H1 (cell line): ENCODE results near the gene PTPRG. TPM values are rescaled to one million over a fixed set of nuclear protein-coding genes. Genes with fewer than 3 reads are reported as not detected.

Source experiments
- CTCF ChIA-PET: fragments of 300-600 bp; sonication (Branson Sonifier 250); formaldehyde crosslinking; loops from one replicate; lab custom pipeline; 2021; ENCODE audit not compliant: partially characterized antibody; lab: Charles Lee
- POLR2A ChIA-PET: fragments of 300-600 bp; sonication (Branson Sonifier 250); formaldehyde crosslinking; loops from one replicate; lab custom pipeline; 2021; ENCODE audit warnings: inconsistent platforms; ENCODE audit not compliant: partially characterized antibody; lab: Charles Lee
- DNase-seq, 2 experiments: peaks; one replicate each; pipeline versions ENCODE4 v3.0.0 to v3.0.0-alpha.2; 2010 to 2022; ENCODE audit warnings: low spot score in 2 of 2, low read depth in 1 of 2, mixed read lengths in 1 of 2
- FAIRE-seq: peaks from 2 replicates; lab custom pipeline; 2011; peaks lifted over from hg19 to GRCh38; lab: Jason Lieb, UNC
- H2AFZ ChIP-seq: 2 replicates; pipeline ENCODE4 v1.8.1; 2012; ENCODE audit warnings: low read length, inconsistent platforms
- H2AK5ac ChIP-seq: 2 replicates; pipeline ENCODE4 v1.6.1; 2013; ENCODE audit warnings: low read depth, low read length
- H2BK120ac ChIP-seq: replicated peaks from 2 replicates; pipeline ENCODE3; 2013; ENCODE audit warnings: low read depth, low read length, inconsistent platforms
- H2BK12ac ChIP-seq: 2 replicates; pipeline ENCODE4 v1.6.1; 2013; ENCODE audit warnings: low read depth, low read length
- H2BK15ac ChIP-seq: 2 replicates; pipeline ENCODE4 v1.6.1; 2013; ENCODE audit warnings: low read length
- H2BK20ac ChIP-seq: 2 replicates; pipeline ENCODE4 v1.6.1; 2013; ENCODE audit warnings: low read length
- H2BK5ac ChIP-seq: 2 replicates; pipeline ENCODE4 v1.6.1; 2013; ENCODE audit warnings: low read depth, low read length
- H3K14ac ChIP-seq: 2 replicates; pipeline ENCODE4 v1.6.1; 2013; ENCODE audit warnings: inconsistent platforms; ENCODE audit not compliant: insufficient read length
- H3K18ac ChIP-seq: 2 replicates; pipeline ENCODE4 v1.6.1; 2013; ENCODE audit warnings: low read length; ENCODE audit errors: extremely low read depth
- H3K23ac ChIP-seq: 2 replicates; pipeline ENCODE4 v1.6.1; 2013; ENCODE audit warnings: inconsistent platforms; ENCODE audit not compliant: insufficient read length
- H3K23me2 ChIP-seq: 2 replicates; pipeline ENCODE4 v1.6.1; 2013; ENCODE audit warnings: low read depth, low read length
- H3K27ac ChIP-seq: 2 replicates; pipeline ENCODE4 v1.6.1; 2011; ENCODE audit warnings: low read depth, low read length, inconsistent platforms
- H3K27me3 ChIP-seq, 4 experiments: replicated peaks in 1 of 4; 1 replicate in 1 of 4; 2 replicates in 3 of 4; pipeline versions ENCODE4 v1.6.1 to v1.8.1; 2011 to 2013; ENCODE audit warnings: low read length in 3 of 4, mild to moderate bottlenecking in 3 of 4, inconsistent platforms in 2 of 4, mixed read lengths in 2 of 4, moderate library complexity in 1 of 4; ENCODE audit not compliant: control insufficient read depth in 3 of 4, insufficient read depth in 3 of 4; ENCODE audit errors: extremely low read depth in 1 of 4
- H3K36me3 ChIP-seq, 4 experiments: 2 replicates each; pipeline versions ENCODE4 v1.6.1 to v1.8.1; 2011 to 2013; ENCODE audit warnings: mild to moderate bottlenecking in 4 of 4, low read length in 3 of 4, moderate library complexity in 2 of 4, control low read depth in 1 of 4, inconsistent platforms in 1 of 4; ENCODE audit not compliant: insufficient read depth in 4 of 4, control insufficient read depth in 2 of 4
- H3K4ac ChIP-seq: replicated peaks from 2 replicates; pipeline ENCODE3; 2013; ENCODE audit warnings: low read length, low read depth, mixed read lengths, inconsistent platforms; ENCODE audit not compliant: insufficient read length
- H3K4me1 ChIP-seq, 4 experiments: replicated peaks in 1 of 4; 1 replicate in 1 of 4; 2 replicates in 3 of 4; pipeline versions ENCODE4 v1.6.1 to v1.8.1; 2011 to 2013; ENCODE audit warnings: low read length in 3 of 4, inconsistent platforms in 2 of 4, mixed read lengths in 1 of 4; ENCODE audit not compliant: insufficient read depth in 4 of 4, control insufficient read depth in 3 of 4
- H3K4me2 ChIP-seq, 2 experiments: 2 replicates each; pipeline versions ENCODE4 v1.6.1 to v1.8.1; 2011 to 2013; ENCODE audit warnings: low read depth in 2 of 2, low read length in 2 of 2, control low read depth in 1 of 2, inconsistent platforms in 1 of 2, mild to moderate bottlenecking in 1 of 2; ENCODE audit not compliant: insufficient read depth in 1 of 2
- H3K4me3 ChIP-seq, 4 experiments: fragments of 200-600, 300-600 bp in 1 of 4; sonication (generic), shearing (Covaris generic), sonication (Bioruptor Twin) in 1 of 4; 2 replicates each; pipeline versions ENCODE4 v1.5.1 to v1.8.1; 2011 to 2016; ENCODE audit warnings: low read length in 4 of 4, low read depth in 3 of 4, control low read depth in 2 of 4, inconsistent platforms in 2 of 4, mild to moderate bottlenecking in 2 of 4, mixed read lengths in 1 of 4, moderate library complexity in 1 of 4; ENCODE audit not compliant: insufficient read depth in 2 of 4; ENCODE audit errors: extremely low read depth in 1 of 4
- H3K56ac ChIP-seq: replicated peaks from 2 replicates; pipeline ENCODE3; 2013; ENCODE audit warnings: low read depth, mild to moderate bottlenecking, mixed read lengths, low read length, inconsistent platforms; ENCODE audit not compliant: insufficient read length
- H3K79me1 ChIP-seq: 2 replicates; pipeline ENCODE4 v1.6.1; 2013; ENCODE audit warnings: low read depth, low read length, control low read depth
- H3K79me2 ChIP-seq, 2 experiments: 2 replicates each; pipeline versions ENCODE4 v1.6.1 to v1.8.1; 2012 to 2013; ENCODE audit warnings: low read length in 2 of 2, mild to moderate bottlenecking in 2 of 2, inconsistent platforms in 1 of 2; ENCODE audit not compliant: insufficient read depth in 2 of 2, control insufficient read depth in 1 of 2
- H3K9ac ChIP-seq, 4 experiments: replicated peaks in 1 of 4; 1 replicate in 1 of 4; 2 replicates in 3 of 4; pipeline versions ENCODE4 v1.6.1 to v1.8.1; 2011 to 2013; ENCODE audit warnings: low read depth in 3 of 4, low read length in 3 of 4, control low read depth in 2 of 4, mild to moderate bottlenecking in 2 of 4, moderate library complexity in 2 of 4, inconsistent platforms in 1 of 4; ENCODE audit errors: extremely low read depth in 1 of 4
- H3K9me3 ChIP-seq, 2 experiments: 2 replicates each; pipeline versions ENCODE4 v1.6.1 to v1.8.1; 2012 to 2013; ENCODE audit warnings: mild to moderate bottlenecking in 2 of 2, moderate library complexity in 2 of 2, control low read depth in 1 of 2, inconsistent platforms in 1 of 2, low read depth in 1 of 2, low read length in 1 of 2, mixed read lengths in 1 of 2; ENCODE audit not compliant: insufficient read depth in 2 of 2
- H4K20me1 ChIP-seq, 2 experiments: replicated peaks in 1 of 2; 2 replicates each; pipeline versions ENCODE3 to v1.8.1; 2011 to 2013; ENCODE audit warnings: inconsistent platforms in 2 of 2, low read length in 2 of 2, mild to moderate bottlenecking in 1 of 2; ENCODE audit not compliant: insufficient read depth in 2 of 2, control insufficient read depth in 1 of 2
- H4K5ac ChIP-seq: 2 replicates; pipeline ENCODE4 v1.6.1; 2013; ENCODE audit warnings: low read length, low read depth, mixed read lengths, inconsistent platforms; ENCODE audit not compliant: insufficient read length
- H4K8ac ChIP-seq: 2 replicates; pipeline ENCODE4 v1.8.0; 2013; ENCODE audit warnings: mild to moderate bottlenecking, moderate library complexity, low read length, inconsistent platforms; ENCODE audit not compliant: insufficient read depth; ENCODE audit errors: extremely low read depth
- H4K91ac ChIP-seq: replicated peaks from 2 replicates; pipeline ENCODE3; 2013; ENCODE audit warnings: low read length, mixed read lengths, inconsistent platforms; ENCODE audit not compliant: insufficient read length
- CTBP2 ChIP-seq: IDR thresholded peaks from 2 replicates; pipeline ENCODE4 v1.7.0; 2011; ENCODE audit warnings: borderline replicate concordance, mild to moderate bottlenecking, moderate library complexity, mixed read lengths, low read length; ENCODE audit not compliant: insufficient read depth, insufficient read length
- JUN ChIP-seq: IDR thresholded peaks from 2 replicates; pipeline ENCODE4 v1.6.1; 2011; ENCODE audit warnings: low read depth, mild to moderate bottlenecking, improper control_type of control experiment, low read length
- JUND ChIP-seq: IDR thresholded peaks from 2 replicates; pipeline ENCODE4 v1.6.1; 2011; ENCODE audit warnings: mild to moderate bottlenecking, improper control_type of control experiment, low read length
- KDM4A ChIP-seq: IDR thresholded peaks from one replicate; pipeline ENCODE4 v1.7.1; 2012; ENCODE audit warnings: low read depth, mild to moderate bottlenecking, moderate library complexity, low read length, inconsistent platforms; ENCODE audit not compliant: severe bottlenecking
- SIN3A ChIP-seq, 2 experiments: IDR thresholded peaks in 1 of 2; conservative IDR thresholded peaks in 1 of 2; 2 replicates each; pipeline ENCODE4 v1.6.1; 2011 to 2012; ENCODE audit warnings: low read length in 2 of 2, improper control_type of control experiment in 1 of 2, low read depth in 1 of 2, mild to moderate bottlenecking in 1 of 2
- SIX5 ChIP-seq: IDR thresholded peaks from 2 replicates; pipeline ENCODE4 v1.6.1; 2011; ENCODE audit warnings: mild to moderate bottlenecking, low read depth, low read length
- SP1 ChIP-seq: IDR thresholded peaks from 2 replicates; pipeline ENCODE4 v1.6.1; 2011; ENCODE audit warnings: low read depth, low read length
- SP4 ChIP-seq: IDR thresholded peaks from 2 replicates; pipeline ENCODE4 v1.6.1; 2012; ENCODE audit warnings: low read length, inconsistent platforms
- SUZ12 ChIP-seq: fragments of 200-600 bp; sonication (generic); IDR thresholded peaks from 2 replicates; pipeline ENCODE4 v1.6.1; 2012; ENCODE audit warnings: mild to moderate bottlenecking, inconsistent platforms, low read length, moderate library complexity, mixed read lengths
- TAF7 ChIP-seq: optimal IDR thresholded peaks from 2 replicates; pipeline ENCODE3; 2011; ENCODE audit warnings: low read depth, mild to moderate bottlenecking, inconsistent platforms, low read length, moderate library complexity, borderline replicate concordance
- TEAD4 ChIP-seq: IDR thresholded peaks from 2 replicates; pipeline ENCODE4 v1.6.1; 2012; ENCODE audit warnings: low read depth, low read length, inconsistent platforms, mixed read lengths
- YY1 ChIP-seq: IDR thresholded peaks from 2 replicates; pipeline ENCODE4 v1.6.1; 2011; ENCODE audit warnings: low read depth, mild to moderate bottlenecking, low read length
- whole genome bisulfite sequencing, 2 experiments: shearing (Covaris generic) in 1 of 2; methylation state at CpG; one replicate each; pipeline versions ENCODE4 v1.1.6 to v1.1.7; 2013 to 2015; ENCODE audit warnings: low lambda C conversion rate in 2 of 2, mixed read lengths in 2 of 2, inconsistent platforms in 1 of 2, low coverage in 1 of 2, missing lambda C conversion rate in 1 of 2; ENCODE audit not compliant: insufficient replicate concordance in 2 of 2, insufficient coverage in 1 of 2, insufficient read length in 1 of 2; ENCODE audit errors: extremely low coverage in 1 of 2, missing lambda C conversion rate in 1 of 2; 5-methylcytosine and 5-hydroxymethylcytosine counted together
- polyA plus RNA-seq, 7 experiments: library from polyadenylated mRNA; depleted of rRNA in 3 of 7; stranded (reverse) in 5 of 7; unstranded in 2 of 7; fragments of >200 nt in 5 of 7; fragments of 200-250 nt in 2 of 7; gene quantifications; 1 replicate in 5 of 7; 2 replicates in 1 of 7; 4 replicates in 1 of 7; pipeline versions ENCODE4 v1.2.1 to v1.2.3, GENCODE V29; 2011 to 2013; ENCODE audit warnings: missing spikeins in 2 of 7, mixed read lengths in 2 of 7
- total RNA-seq: library from RNA; stranded (reverse); fragmentation: NEBNext Ultra II Directional; extraction: Animal tissue kit (Norgen Biotek cat#: 25700); gene quantifications from 2 replicates; pipeline ENCODE4 v1.2.1, GENCODE V29; 2021

Gene PTPRG
- total and polyA plus RNA-seq, 2 of the 8 experiments (the other 6 are each of a cell fraction or from before 2014, with no cell fraction given): 23.3 to 96.2 TPM

DNA sequence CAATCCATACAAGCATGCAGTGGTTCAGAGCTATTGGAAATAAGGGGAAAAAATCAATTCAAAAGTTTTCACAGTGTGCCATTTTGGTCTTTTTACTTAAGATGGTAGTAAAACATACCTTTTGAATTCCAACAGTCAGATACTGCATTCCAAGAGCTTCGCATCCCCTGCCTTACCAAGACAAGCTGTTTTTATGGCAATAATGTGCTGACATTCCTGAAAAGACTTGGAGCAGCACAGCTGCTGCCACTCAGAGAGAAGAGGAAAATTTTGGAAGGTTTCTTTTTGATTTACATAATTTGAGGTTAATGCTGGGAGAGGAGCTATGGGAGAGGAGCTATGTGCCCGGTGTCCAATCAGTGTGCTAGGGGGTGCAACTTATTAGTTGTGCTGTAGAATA is 663.7 kb downstream of the PTPRG start:
- Histone ChIP-seq H3K23me2 (no peaks in the 10 kb centered on the region), H3K4ac (no peak overlapping the region), H3K79me1 (no peaks in the 10 kb centered on the region; the same call in 1 of the 2 replicates), H3K4me3 (no peak overlapping the region), H3K9ac (no peak overlapping the region), H4K5ac (no peak overlapping the region), H3K56ac (no peak overlapping the region), H3K27me3 (no peaks in the 10 kb centered on the region), H4K8ac (no peak overlapping the region), H2BK120ac (no peak overlapping the region), H4K20me1 (no peaks in the 10 kb centered on the region), H2BK20ac (no peak overlapping the region), H2AFZ (no peak overlapping the region), H2BK5ac (no peak overlapping the region), H2BK12ac (no peak overlapping the region), H3K18ac (no peak overlapping the region), H3K79me2 (no peaks in the 10 kb centered on the region), H3K23ac (no peak overlapping the region), H4K91ac (no peak overlapping the region), H3K14ac (no peak overlapping the region), H3K9me3 (no peaks in the 10 kb centered on the region), H3K4me1 (peaks cover 0 to 3% (median 0%) of the 10 kb centered on the region in 4 experiments; a peak in 2 of 7 replicates), H2AK5ac (no peak overlapping the region), H2BK15ac (no peak overlapping the region), H3K36me3 (peaks cover 0 to 13% (median 2%) of the 10 kb centered on the region in 4 experiments; a peak in 5 of 8 replicates), H3K4me2 (no peak overlapping the region), H3K27ac (no peak overlapping the region)
- FAIRE-seq (no peak), DNase-seq (no peak)
- WGBS, 2 experiments: 89% methylated on average over 2 of the region's 2 CpGs; no CpG with 5 or more reads in 1 of the 2 experiments
- POLR2A ChIA-PET: interaction anchor here (1.1 to 1.5 kb wide), 2 partner anchors 15 to 94 kb away, joined by 4 to 5 read pairs; no protein-coding TSS in a partner anchor
- CTCF ChIA-PET: interaction anchor here (0.7 to 2.1 kb wide), 7 partner anchors 8 to 36 kb away, joined by 3 to 10 read pairs (median 4); no protein-coding TSS in a partner anchor
- TF ChIP-seq KDM4A (no peak), JUND (no peak), SP4 (no peak), SUZ12 (no peak), SP1 (no peak), TEAD4 (no peak), JUN (no peak), TAF7 (no peak), YY1 (no peak), SIN3A (conservative IDR thresholded peaks at IDR 0.05 in 1 of 2, IDR thresholded peaks at IDR 0.05 in 1 of 2; ENCODE audit: low read depth in 1 of 2, low read length in 2 of 2) (no peak), CTBP2 (no peak), SIX5 (no peak)
